Activated CD8-positive, alpha-beta memory T cell treated with anti-CD3 and anti-CD28 coated beads, Interleukin-2, amount 10 ng/mL, durations not matched to agents 7 days and 5 days (primary cell): Measurements from ENCODE around the gene TMEM87A. TPM values are rescaled to one million over a fixed set of nuclear protein-coding genes. Genes with fewer than 3 reads are reported as not detected.
"Not testable (repeated sequence)": the region's sequence is repeated elsewhere in the genome, so short reads cannot be mapped to it uniquely, and the experiment has no call there.

Experiments used
- ATAC-seq: fragments of 150-1000 bp; cut with Tn5 transposase; one replicate; pipeline ENCODE4 v1.10.0; 2021; ENCODE audit warnings: moderate library complexity
- CTCF ChIA-PET: fragments of 350-600 bp; sonication (Branson Sonifier 250); formaldehyde crosslinking; loops from one replicate; lab custom pipeline; 2021; ENCODE audit warnings: antibody characterized with exemption; lab: Charles Lee
- DNase-seq: peaks from one replicate; pipeline ENCODE4 v3.0.0-alpha.2; 2020
- H3K27ac Mint-ChIP-seq: one replicate; pipeline ENCODE4 v1.8.0; 2021; ENCODE audit warnings: mild to moderate bottlenecking, mixed read lengths
- H3K27me3 Mint-ChIP-seq: one replicate; pipeline ENCODE4 v1.8.0; 2021; ENCODE audit warnings: mixed read lengths
- H3K36me3 Mint-ChIP-seq: one replicate; pipeline ENCODE4 v1.8.0; 2021; ENCODE audit warnings: mild to moderate bottlenecking, mixed read lengths
- H3K4me1 Mint-ChIP-seq: one replicate; pipeline ENCODE4 v1.8.0; 2021; ENCODE audit warnings: mixed read lengths
- H3K4me3 Mint-ChIP-seq: one replicate; pipeline ENCODE4 v1.8.0; 2021; ENCODE audit warnings: mild to moderate bottlenecking, moderate library complexity, mixed read lengths
- H3K9me3 Mint-ChIP-seq: one replicate; pipeline ENCODE4 v1.8.0; 2022; ENCODE audit warnings: low read depth, mixed read lengths
- total RNA-seq, 2 experiments: library from RNA; stranded (reverse); gene quantifications; one replicate each; pipeline ENCODE4 v1.2.3, GENCODE V29; 2021

Gene TMEM87A
- total RNA-seq, 2 experiments from 2014 or later: 30.7 to 36.1 TPM

DNA sequence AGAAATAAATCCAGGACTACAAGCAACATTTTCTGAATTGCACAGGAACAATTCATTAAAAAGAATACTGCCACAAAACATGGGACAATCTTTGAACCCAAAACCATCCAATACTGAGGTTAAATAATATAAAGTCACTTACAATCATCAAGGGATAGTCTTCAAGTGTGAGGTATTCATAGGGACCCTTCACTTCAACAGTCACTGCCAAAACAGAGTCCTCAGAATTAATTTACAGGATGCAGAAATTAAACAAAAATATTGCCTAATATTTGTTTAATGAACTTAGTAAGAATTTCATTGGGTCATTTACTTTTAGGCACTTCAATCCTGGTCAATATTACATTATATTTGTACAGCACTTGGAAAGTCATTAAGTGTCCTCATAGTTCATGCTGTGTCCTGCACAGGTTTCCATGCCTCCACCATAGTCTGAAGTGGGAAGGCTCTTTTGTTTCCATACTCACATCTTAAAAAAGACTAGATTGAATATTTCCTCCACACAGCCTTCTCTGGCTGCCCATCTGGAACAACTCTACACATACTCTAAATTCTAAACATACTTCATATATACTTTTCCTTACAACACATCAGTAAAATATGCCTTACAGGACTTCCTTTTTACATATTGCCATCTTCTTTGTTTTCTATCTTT is 33.6 kb downstream of the TMEM87A start:
- Mint-ChIP-seq H3K27ac (peak overlapping the region; percentile 38), H3K9me3 (no peaks in the 10 kb centered on the region), H3K4me3 (no peak overlapping the region), H3K27me3 (no peaks in the 10 kb centered on the region), H3K36me3 (peaks cover 51% of the 10 kb centered on the region), H3K4me1 (peaks cover 14% of the 10 kb centered on the region)
- ATAC-seq (no peak), DNase-seq (no peak)
- CTCF ChIA-PET: interaction anchor here (0.6 kb wide), 1 partner anchor 202 kb away, joined by 3 read pairs; no protein-coding TSS in a partner anchor

DNA sequence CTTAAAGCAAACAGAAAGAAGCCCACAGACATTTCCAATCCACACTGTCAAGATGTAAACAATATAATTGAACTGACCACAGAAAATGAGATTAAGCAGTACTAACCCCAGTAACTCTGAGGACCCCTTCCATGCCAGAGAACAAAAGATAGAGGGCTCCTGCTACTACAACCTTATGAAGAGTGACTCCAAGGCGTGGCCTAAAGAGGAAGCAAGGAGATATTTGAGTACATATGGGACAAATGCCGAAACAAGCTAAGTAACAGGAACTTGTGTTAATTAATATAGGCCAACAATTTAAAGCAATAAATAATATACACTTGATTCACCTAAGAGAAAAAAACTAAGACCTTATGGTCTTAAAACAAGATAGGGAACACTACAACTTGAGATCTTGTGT is 40.1 kb downstream of the TMEM87A start:
- DNase-seq: no peak
- CTCF ChIA-PET: no interaction called here
- Mint-ChIP-seq H3K9me3 (no peaks in the 10 kb centered on the region), H3K27me3 (no peaks in the 10 kb centered on the region), H3K36me3 (peaks cover 42% of the 10 kb centered on the region), H3K4me1 (no peaks in the 10 kb centered on the region), H3K4me3 (no peak overlapping the region), H3K27ac (no peak overlapping the region)
- no peak for ATAC-seq

DNA sequence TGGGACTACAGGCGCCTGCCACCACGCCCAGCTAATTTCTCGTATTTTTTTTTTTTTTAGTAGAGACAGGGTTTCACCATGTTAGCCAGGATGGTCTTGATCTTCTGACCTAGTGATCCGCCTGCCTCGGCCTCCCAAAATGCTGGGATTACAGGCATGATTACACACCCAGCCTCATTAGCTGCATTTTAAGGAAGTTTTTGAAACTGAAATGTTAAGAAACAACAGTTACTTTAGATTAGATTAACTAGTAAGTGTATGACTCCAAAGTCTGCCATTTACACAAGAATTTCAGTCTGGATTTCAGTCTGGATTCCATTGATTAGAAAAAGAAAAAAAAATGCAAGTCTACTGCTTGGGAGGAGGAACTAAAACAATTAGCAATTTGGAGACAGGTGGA is 40.6 kb downstream of the TMEM87A start:
- H3K36me3 Mint-ChIP-seq: peaks cover 40% of the 10 kb centered on the region
- CTCF ChIA-PET: no interaction called here

DNA sequence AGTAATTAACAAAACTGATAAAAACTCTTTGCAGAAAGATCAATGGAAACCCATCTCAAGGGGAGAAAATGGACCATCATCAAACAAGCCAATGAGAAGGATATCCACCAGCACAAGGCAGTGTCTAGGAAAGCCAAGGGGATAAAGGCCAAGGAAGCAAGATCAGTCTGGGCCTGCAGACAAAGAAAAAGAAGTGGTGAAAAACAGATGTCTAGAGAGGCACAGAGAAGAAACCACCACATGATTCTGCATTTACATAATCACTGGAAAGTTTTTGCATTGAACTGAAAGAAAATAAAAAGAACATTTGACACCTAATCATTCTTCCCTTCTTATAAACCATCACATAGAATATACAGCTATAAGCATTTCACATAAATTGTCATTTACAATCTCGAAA is 42.1 kb downstream of the TMEM87A start:
- ATAC-seq (no peak), DNase-seq (no peak)
- CTCF ChIA-PET: interaction anchor here (0.5 kb wide), 1 partner anchor 46 kb away, joined by 3 read pairs; no protein-coding TSS in a partner anchor
- no peak overlapping the region for H3K27ac Mint-ChIP-seq
- no peaks in the 10 kb centered on the region for H3K27me3 Mint-ChIP-seq
- peaks cover 38% of the 10 kb centered on the region for H3K36me3 Mint-ChIP-seq
- no peaks in the 10 kb centered on the region for H3K4me1 Mint-ChIP-seq
- H3K4me3 Mint-ChIP-seq: no peak overlapping the region
- H3K9me3 Mint-ChIP-seq: no peaks in the 10 kb centered on the region

More for the DNA sequence above, 40.6 kb downstream of the TMEM87A start:
- Mint-ChIP-seq H3K4me1 (no peaks in the 10 kb centered on the region), H3K4me3 (no peak overlapping the region), H3K27me3 (no peaks in the 10 kb centered on the region), H3K27ac (no peak overlapping the region), H3K9me3 (no peaks in the 10 kb centered on the region)
- no peak for ATAC-seq
- DNase-seq: no peak

DNA sequence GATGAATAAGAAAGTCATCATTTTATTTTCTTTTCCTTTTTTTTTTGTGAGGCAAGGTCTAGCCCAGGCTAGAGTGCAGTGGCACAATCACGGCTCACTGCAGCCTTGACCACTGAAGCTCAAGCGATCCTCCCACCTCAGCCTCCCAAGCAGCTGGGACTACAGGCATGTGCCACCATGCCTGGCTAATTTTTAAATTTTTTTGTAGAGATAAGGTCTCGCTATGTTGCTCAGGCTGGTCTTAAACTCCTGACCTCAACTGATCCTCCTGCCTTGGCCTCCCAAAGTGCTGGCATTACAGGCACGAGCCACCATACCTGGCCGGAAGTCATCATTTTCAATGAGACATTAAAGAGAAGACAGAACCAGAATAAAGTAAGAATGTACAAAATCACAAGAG is 44.3 kb downstream of the TMEM87A start:
- DNase-seq, H3K4me1 Mint-ChIP-seq, ATAC-seq, CTCF ChIA-PET, H3K4me3 Mint-ChIP-seq, H3K9me3 Mint-ChIP-seq, H3K27me3 Mint-ChIP-seq, H3K27ac Mint-ChIP-seq: not testable (repeated sequence)
- peaks cover 38% of the 10 kb centered on the region for H3K36me3 Mint-ChIP-seq

DNA sequence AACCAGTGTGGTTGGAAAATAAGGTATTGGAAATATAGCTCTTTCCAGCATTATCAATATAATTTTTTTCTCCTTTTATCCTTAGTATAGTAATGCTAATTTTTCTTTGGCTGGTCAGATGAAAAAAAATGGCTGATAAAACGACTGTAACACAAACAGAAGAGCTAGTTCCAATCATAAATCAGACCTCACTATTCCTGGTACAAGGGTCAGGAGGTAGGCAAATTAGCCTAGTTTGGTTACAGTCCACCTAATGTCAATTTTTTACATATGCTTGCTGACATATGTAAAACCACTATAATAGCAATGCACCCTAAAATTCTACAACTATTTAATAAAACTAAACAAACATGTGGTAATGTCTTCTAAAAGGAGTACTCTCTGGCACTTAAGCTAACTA is 45.2 kb downstream of the TMEM87A start:
- CTCF ChIA-PET: no interaction called here
- no peak overlapping the region for H3K27ac Mint-ChIP-seq
- no peak overlapping the region for H3K4me3 Mint-ChIP-seq
- H3K36me3 Mint-ChIP-seq: peaks cover 38% of the 10 kb centered on the region
- no peaks in the 10 kb centered on the region for H3K4me1 Mint-ChIP-seq
- no peaks in the 10 kb centered on the region for H3K9me3 Mint-ChIP-seq
- ATAC-seq (no peak), DNase-seq (no peak)
- no peaks in the 10 kb centered on the region for H3K27me3 Mint-ChIP-seq

DNA sequence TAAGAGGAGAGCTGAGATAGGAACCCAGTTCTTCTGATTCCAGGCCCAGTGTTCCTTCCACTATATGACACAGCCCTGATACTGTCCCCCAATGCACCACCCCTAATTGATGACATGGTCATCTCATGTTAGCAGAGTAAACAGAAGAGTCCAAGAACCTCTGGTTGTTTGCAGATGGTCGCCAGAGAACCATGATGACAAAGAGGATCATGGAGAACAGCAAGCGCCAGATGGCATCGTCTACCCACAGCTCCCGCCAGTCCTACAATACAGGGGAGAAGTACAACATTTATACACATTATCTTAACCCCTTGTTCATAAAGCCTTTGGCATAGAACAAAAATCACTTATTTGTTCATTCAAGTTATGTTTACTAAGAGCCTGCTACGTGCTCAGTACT is 46.6 kb downstream of the TMEM87A start:
- Mint-ChIP-seq H3K9me3 (no peaks in the 10 kb centered on the region), H3K4me3 (no peak overlapping the region), H3K27me3 (no peaks in the 10 kb centered on the region), H3K36me3 (peaks cover 32% of the 10 kb centered on the region), H3K27ac (no peak overlapping the region), H3K4me1 (no peaks in the 10 kb centered on the region)
- ATAC-seq: no peak
- DNase-seq: no peak
- CTCF ChIA-PET: no interaction called here

DNA sequence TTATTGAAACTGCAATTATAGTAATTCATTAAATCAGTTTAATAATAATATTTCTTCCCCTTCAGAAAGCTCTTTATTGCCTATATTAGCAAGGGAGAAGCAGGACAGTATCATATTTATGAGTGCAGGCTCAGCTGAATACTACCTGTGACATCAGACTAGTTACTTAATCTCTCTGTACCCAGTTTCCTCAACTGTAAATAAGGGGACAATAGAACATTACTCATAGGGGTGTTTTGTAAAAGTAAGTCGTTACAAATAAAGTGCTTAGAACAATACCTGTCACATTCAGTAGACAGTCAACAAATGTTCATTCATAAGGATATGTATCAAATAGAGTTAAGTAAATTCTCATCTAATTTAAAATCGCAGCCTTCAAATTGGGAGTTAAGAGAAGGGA is 53.0 kb downstream of the TMEM87A start:
- Mint-ChIP-seq H3K27ac (no peak overlapping the region), H3K4me1 (no peaks in the 10 kb centered on the region), H3K27me3 (no peaks in the 10 kb centered on the region), H3K36me3 (peaks cover 28% of the 10 kb centered on the region), H3K9me3 (no peaks in the 10 kb centered on the region), H3K4me3 (no peak overlapping the region)
- ATAC-seq: no peak
- DNase-seq: no peak
- CTCF ChIA-PET: interaction anchor here (0.5 kb wide), 1 partner anchor 1515 kb away, joined by 3 read pairs; no protein-coding TSS in a partner anchor

DNA sequence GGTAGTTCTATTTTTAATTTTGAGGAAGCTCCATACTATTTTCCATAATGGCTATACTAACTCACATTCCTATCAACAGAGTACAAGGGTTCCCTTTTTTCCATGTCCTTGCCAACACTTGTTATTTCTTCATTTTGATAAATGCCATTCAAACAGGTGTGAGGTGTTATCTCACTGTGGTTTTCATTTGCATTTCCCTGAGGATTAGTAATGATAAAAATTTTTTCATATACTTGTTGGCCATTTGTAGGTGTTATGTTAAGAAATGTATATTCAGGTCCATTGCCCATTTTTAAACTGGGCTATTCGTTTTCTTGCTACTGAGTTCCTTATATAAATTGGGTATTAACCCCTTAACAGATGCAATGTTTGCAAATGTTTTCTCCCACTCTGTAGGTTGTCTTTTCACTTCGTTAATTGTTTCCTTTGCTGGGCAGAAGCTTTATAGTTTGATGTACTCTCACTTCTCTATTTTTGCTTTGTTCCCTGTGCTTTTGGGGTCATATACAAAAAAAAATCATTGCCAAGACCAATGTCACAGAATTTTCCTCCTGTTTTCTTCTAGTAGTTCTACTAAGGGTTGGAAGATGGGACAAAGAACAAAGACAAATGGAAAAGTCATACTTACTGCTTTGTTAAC is 54.2 kb downstream of the TMEM87A start:
- Mint-ChIP-seq H3K27me3 (no peaks in the 10 kb centered on the region), H3K27ac (no peak overlapping the region), H3K36me3 (peaks cover 27% of the 10 kb centered on the region), H3K4me1 (peaks cover 4% of the 10 kb centered on the region), H3K4me3 (no peak overlapping the region), H3K9me3 (no peaks in the 10 kb centered on the region)
- DNase-seq (no peak), ATAC-seq (no peak)
- CTCF ChIA-PET: no interaction called here

DNA sequence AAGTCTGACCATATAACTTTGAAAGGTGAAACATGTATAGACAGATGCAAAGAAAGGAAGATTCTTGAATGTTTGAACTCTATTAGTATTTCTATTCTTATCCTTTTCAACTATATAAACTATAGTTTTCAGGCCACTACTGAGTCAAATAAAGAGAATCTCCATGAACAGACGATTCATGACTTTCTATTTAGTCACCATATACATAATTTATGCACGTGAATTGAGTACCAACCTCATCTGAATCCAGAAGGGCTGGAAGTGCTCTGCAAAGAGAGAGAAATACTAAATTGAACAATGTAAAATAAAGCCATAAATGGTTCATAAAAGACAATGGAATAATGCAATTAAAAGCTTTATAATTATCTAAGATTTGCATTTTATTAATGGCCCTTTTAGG is 55.7 kb downstream of the TMEM87A start:
- no peak overlapping the region for H3K4me3 Mint-ChIP-seq
- no peak overlapping the region for H3K27ac Mint-ChIP-seq
- H3K27me3 Mint-ChIP-seq: no peaks in the 10 kb centered on the region
- CTCF ChIA-PET: no interaction called here
- peaks cover 27% of the 10 kb centered on the region for H3K36me3 Mint-ChIP-seq
- peaks cover 4% of the 10 kb centered on the region for H3K4me1 Mint-ChIP-seq
- H3K9me3 Mint-ChIP-seq: no peaks in the 10 kb centered on the region
- DNase-seq (no peak), ATAC-seq (no peak)

DNA sequence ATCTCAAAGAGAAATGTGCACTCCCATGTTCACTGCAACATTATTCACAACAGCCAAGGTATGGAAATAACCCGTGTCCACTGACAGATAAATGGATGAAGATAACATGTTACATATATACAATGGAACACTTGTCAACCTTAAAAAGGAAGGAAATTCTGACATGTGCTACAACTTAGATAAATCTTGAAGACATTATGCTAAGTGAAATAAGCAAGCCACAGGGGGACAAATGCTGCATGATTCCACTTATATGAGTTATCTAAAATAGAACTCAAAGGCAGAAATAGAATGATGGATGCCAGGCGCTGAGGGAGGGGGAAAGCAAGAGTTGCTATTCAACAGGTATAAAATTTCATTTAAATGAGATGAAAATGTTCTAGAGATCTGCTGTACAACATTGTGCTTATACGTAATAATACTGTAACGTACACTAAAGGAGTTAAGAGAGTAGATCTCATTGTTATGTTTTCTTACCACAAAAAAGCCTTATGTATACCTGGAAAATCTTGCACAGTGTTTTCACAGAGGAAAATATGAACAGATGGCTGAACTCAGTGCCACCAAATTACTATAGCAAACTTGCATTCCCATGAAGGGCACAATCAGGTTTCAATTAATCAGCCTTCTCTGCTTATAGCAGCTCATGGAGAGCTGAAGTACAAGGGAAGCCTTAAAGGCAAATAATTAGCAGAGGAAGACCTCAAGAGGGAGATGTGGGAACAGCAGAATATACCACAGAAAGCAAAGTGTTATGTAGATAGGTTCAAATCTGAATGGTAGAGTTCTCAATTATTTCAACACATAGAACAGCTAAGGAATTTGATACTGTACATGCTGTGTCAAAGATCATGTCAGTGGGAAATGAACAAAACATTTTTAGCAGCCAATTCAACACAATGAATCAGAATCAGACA is 57.1 kb downstream of the TMEM87A start:
- Mint-ChIP-seq H3K36me3 (peaks cover 30% of the 10 kb centered on the region), H3K27me3 (no peaks in the 10 kb centered on the region), H3K27ac (no peak overlapping the region), H3K9me3 (no peaks in the 10 kb centered on the region), H3K4me1 (peaks cover 4% of the 10 kb centered on the region), H3K4me3 (no peak overlapping the region)
- CTCF ChIA-PET: interaction anchor here (0.7 kb wide), 1 partner anchor 404 kb away, joined by 3 read pairs; no protein-coding TSS in a partner anchor
- DNase-seq: no peak
- no peak for ATAC-seq

DNA sequence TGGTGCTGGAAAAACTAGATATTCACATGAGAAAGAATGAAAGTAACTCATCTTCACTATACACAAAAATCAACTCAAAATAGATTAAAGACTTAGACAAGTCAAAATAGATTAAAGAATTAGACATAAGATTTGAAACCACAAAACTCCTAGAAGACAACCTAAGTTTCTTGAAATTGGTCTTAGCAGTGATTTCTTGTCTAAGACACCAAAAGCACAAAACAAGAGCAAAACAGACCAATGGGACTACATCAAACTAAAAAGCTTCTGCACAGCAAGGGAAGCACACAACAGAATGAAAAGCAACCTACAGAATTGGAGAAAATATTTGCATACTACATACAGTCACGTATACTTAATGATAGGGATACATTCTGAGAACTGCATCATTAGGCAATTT is 58.6 kb downstream of the TMEM87A start:
- ATAC-seq (no peak), DNase-seq (no peak)
- H3K4me3 Mint-ChIP-seq: no peak overlapping the region
- peaks cover 32% of the 10 kb centered on the region for H3K36me3 Mint-ChIP-seq
- no peaks in the 10 kb centered on the region for H3K27me3 Mint-ChIP-seq
- CTCF ChIA-PET: no interaction called here
- peaks cover 7% of the 10 kb centered on the region for H3K4me1 Mint-ChIP-seq
- H3K9me3 Mint-ChIP-seq: no peaks in the 10 kb centered on the region
- H3K27ac Mint-ChIP-seq: no peak overlapping the region

DNA sequence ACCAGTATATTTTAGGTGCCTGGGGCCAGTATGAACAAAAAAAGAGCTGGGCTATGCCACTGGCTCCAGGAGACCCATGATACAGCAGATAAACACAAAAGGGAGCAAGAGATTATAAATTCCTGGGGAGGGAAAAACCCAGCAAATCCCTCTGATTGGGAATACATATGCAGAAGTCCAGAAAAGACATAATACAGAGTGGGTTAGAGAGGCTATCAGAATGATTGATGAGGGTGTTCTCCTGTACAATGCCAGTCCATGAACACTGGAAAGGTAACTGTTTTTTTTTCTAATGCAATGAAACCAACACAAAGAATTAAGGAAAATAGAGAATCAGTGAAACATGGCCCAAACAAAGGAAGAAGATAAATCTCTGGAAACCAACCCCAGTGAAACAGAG is 59.7 kb downstream of the TMEM87A start:
- H3K36me3 Mint-ChIP-seq: peaks cover 27% of the 10 kb centered on the region
- CTCF ChIA-PET: interaction anchor here (1.2 kb wide), 1 partner anchor 14 kb away, joined by 4 read pairs; no protein-coding TSS in a partner anchor
- no peak overlapping the region for H3K27ac Mint-ChIP-seq
- DNase-seq (no peak), ATAC-seq (no peak)
- no peaks in the 10 kb centered on the region for H3K9me3 Mint-ChIP-seq
- no peak overlapping the region for H3K4me3 Mint-ChIP-seq
- no peaks in the 10 kb centered on the region for H3K27me3 Mint-ChIP-seq
- peaks cover 8% of the 10 kb centered on the region for H3K4me1 Mint-ChIP-seq
